ENCODE data around the gene TYROBP.
A peak's percentile ranks its signal among the peaks of the same experiment; 100 is the strongest.

Gene TYROBP

GRCh38 chr19:35869327-35870123 lies 38.6 kb downstream of the TYROBP start:
- peak; percentile 28 to 73 (median 52) for DNase-seq

GRCh38 chr19:35868823-35869326 lies 39.2 kb downstream of the TYROBP start:
- DNase-seq: no peak

- peak in 2 of 4 experiments; percentile 21 to 57 for DNase-seq
Observed at GRCh38 chr19:35868172-35868822, 39.8 kb downstream of the TYROBP start, which contains the start of gene APLP1. APLP1 (plus strand) TSS chr19:35868574; CDS start chr19:35868637, 63 bp downstream.

GRCh38 chr19:35863018-35863417 lies 45.1 kb downstream of the TYROBP start:
- DNase-seq: no peak

- DNase-seq: no peak
Observed at GRCh38 chr19:35862528-35862927, 45.6 kb downstream of the TYROBP start.

- DNase-seq: no peak
Observed at GRCh38 chr19:35861640-35862160, 46.4 kb downstream of the TYROBP start.

GRCh38 chr19:35860818-35861639 lies 47.1 kb downstream of the TYROBP start:
- no peak for DNase-seq

- no peak for DNase-seq
Observed at GRCh38 chr19:35860436-35860817, 47.7 kb downstream of the TYROBP start.

- no peak for DNase-seq
Observed at GRCh38 chr19:35859414-35859813, 48.7 kb downstream of the TYROBP start.

- no peak for DNase-seq
Observed at GRCh38 chr19:35858311-35858710, 49.8 kb downstream of the TYROBP start.

- DNase-seq: peak in 1 of 4 experiments; percentile 24
Observed at GRCh38 chr19:35856546-35857149, 51.4 kb downstream of the TYROBP start, which contains the start of gene KIRREL2. KIRREL2 (plus strand) TSS chr19:35856911; CDS start chr19:35857120, 209 bp downstream.

Measured in activated naive CD4-positive, alpha-beta T cell (primary cell).